Inflammatory macrophage treated with lipopolysaccharide for 4 hours (primary cell): Measurements from ENCODE around the gene KRTAP22-2.

ENCODE experiments used
- DNase-seq: peaks from one replicate; pipeline ENCODE4 v3.0.0-alpha.2; 2020

KRTAP22-2 gene

DNA sequence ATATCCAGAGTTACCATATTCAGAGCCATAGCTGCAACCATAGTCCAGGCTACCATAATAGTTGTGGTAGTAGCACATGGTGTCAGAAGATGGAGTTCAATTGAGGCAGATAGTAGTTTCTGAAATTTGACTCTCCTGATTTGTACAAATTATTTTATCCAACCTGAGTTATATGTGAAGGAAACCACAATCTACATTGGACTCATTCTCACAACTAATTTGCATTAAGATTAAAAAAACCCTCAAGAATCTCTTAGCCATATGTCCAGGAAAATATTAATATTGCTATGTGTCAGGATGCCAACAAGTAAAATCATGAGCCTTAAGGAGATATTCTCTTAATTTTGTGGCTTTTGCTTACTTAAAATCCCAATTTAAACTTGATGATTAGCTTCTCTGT, at the start of gene KRTAP22-2:
Gene KRTAP22-2, minus strand, starts transcription at position 101 of the 400 bp plus-strand sequence.
- DNase-seq: no peak

GRCh38 chr21:30638686-30639085, 48.5 kb upstream of the KRTAP22-2 start:
- no peak for DNase-seq

DNA sequence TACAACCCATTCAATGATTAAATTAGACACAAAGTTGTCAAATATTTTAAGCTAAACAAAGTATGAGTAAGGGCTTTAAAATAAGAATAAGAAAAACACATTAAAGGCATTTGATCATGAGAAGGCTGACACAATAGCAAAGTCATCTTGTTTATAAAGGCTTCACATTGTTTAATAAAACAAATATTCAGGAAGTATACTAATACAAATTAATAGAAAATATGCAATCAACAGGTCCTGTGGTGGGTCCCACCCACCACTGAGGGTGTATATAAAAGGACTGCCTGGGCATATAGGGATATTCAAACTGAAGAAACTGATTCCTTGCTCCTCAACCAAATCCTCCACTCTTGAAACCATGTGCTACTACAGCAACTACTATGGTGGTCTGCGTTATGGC, 44.7 kb upstream of the KRTAP22-2 start, which contains the start of gene KRTAP20-2:
Gene KRTAP20-2, plus strand, starts transcription at position 301 of the 400 bp plus-strand sequence. Its CDS starts 58 bp downstream, at position 359.
- DNase-seq: no peak

GRCh38 chr21:30629200-30629599, 39.0 kb upstream of the KRTAP22-2 start:
- no peak for DNase-seq

DNA sequence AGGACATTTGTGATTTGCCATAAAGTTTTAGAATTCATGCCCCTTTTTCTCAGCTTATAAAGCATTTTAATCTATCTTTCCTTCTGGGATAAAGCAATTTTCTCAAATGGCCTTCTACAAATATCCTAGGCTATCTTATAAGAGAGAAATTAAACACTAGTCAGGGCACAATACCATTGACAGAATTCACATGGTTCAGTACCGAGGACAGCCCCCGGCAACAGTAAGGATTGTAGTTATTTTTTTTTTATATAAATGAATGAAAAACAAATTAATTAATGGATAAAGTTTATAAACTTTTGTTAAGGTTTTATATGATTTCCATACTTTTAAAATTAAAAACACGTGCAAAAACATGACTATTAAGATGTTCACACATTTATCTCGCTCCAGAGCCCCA, 37.9 kb upstream of the KRTAP22-2 start:
- no peak for DNase-seq

- DNase-seq: no peak
Measured at GRCh38 chr21:30625449-30626165, 35.4 kb upstream of the KRTAP22-2 start.

DNA sequence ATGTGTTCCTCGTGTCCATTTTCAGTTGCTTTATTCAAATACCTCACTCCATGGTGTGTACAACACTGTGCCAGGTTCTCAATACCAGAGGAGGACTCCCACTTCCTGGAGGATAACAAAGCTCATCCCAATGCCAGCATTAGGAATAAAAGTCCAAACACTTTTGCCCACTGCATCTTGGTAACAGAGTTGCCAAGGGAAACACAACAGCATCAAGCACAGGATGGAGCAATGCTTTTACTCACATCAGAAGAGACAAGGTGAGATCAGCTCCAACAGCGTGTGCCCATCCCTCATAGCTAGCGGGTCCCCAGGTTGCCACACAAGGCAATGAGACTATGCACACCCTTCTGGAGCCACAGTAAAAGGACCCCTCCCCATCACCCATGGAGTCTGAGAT, 33.2 kb upstream of the KRTAP22-2 start:
- DNase-seq: no peak

DNA sequence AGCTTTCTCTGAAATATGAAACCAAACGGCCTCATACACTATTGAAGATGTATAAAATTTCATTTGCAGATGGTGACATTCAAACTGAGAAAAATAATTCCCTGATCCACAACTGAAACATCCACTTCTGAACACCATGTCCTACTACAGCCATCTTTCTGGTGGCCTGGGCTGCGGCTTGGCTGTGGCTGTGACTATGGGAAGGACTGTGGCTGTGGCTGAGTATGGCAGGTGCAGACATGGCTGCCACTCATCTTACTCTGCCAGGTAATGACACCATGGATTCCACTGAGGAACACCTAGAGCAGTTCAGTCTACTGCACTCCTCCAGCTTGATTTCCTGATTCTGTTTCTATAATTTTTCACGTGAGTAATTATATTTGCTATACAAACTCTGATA, 30.3 kb upstream of the KRTAP22-2 start, which contains the start of gene KRTAP20-4:
Gene KRTAP20-4, plus strand, starts transcription at position 106 of the 400 bp plus-strand sequence.
- DNase-seq: no peak

GRCh38 chr21:30620080-30620479, 29.9 kb upstream of the KRTAP22-2 start:
- peak; percentile 6 for DNase-seq

DNA sequence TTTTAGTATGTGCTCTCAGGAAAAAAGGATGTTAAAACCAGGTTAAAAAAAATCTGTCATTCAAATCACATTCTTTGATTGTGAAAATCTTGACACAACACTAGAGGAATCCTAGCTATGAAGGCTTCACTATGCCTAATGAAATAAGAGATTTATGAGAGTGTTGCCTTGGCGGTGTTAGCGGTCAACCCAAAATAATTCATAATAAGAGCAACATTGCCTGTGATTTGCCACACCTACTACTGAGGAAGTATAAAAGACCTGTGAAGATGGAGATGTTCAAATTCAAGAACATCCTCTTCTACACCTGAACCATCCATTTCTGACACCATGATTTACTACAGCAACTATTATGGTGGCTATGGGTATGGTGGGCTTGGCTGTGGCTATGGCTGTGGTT, 25.9 kb upstream of the KRTAP22-2 start, which contains the start of gene KRTAP20-1:
Gene KRTAP20-1, plus strand, starts transcription at position 301 of the 400 bp plus-strand sequence. Its CDS starts 30 bp downstream, at position 331.
- no peak for DNase-seq

DNA sequence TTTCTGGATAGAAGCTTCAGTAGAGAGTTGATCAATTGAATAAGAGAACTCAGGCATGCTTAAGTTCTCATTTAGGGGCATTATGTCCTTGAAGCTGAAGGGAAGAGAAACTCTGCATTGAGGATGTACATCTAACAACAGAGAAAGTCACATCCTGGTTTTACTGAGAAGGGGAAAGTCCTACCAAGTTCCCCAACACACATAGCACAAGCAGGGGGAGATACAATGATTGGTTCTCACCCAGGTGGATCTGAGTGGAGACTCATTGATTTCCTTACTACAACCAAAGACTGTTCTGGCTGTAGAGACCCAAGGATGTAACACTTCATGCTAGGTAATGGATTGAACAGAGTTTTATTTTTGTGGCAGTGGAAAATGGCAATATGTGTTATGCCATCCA, 25.0 kb upstream of the KRTAP22-2 start:
- DNase-seq: no peak

DNA sequence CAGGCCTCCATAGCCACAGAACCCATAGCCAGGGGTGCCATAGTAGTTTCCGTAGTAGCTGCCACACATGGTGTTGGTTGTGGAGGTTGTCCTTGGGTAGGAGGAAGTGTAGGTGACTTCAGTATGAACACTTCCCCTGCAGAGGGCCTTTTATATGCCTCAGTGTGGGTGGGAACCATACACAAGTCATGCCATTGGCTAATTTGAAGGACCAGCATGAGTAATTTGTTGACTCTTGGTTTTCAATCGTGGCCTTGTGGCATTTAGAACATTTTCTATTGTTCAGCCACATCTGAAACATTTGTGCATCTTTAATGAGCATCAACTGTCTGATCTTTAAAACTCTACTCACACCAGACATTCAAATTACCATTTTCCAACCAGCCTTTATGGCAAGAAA, 23.6 kb upstream of the KRTAP22-2 start, which contains the start of gene KRTAP6-1:
Gene KRTAP6-1, minus strand, starts transcription at position 95 of the 400 bp plus-strand sequence. Its CDS starts 26 bp downstream, at position 69.
- no peak for DNase-seq

GRCh38 chr21:30612132-30612531, 21.9 kb upstream of the KRTAP22-2 start:
- no peak for DNase-seq

- DNase-seq: no peak
Measured at GRCh38 chr21:30605968-30606367, 15.8 kb upstream of the KRTAP22-2 start.

DNA sequence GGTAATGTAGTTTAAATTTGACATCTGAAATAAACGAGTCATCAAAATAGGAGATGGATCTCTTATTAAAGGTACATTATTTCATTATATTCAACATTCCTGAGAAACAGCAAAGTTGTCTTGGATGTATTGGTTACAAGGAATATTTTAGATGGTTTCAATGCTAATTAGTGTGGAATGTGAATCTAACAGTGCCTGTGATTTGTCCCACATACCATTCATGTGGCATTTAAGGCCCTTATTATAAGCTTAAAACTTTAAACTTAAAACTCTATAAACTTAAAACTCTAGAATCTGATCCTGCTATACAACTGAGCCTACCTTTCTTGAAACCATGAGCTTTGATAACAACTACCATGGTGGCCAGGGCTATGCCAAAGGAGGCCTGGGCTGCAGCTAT, 10.6 kb upstream of the KRTAP22-2 start, which contains the start of gene KRTAP22-1:
Gene KRTAP22-1, plus strand, starts transcription at position 301 of the 400 bp plus-strand sequence.
- no peak for DNase-seq

DNA sequence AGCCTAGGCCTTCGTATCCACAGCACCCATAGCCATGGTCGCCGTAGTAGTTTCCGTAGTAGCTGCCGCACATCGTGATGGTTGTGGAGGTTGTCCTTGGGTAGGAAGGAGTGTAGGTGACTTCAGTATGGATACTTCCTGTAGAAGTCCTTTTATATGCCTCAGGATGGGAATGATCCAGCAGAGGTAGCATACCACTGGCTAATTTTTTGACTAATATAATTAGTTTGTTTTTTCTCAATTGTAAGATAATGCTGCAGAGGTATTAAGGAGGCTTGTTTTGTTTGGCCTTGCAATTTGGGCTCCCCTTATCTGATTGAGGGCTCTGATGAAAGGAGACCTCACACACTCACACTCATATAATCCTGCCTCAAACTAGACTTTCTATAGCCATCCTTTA, 8.6 kb upstream of the KRTAP22-2 start, which contains the start of gene KRTAP6-2:
Gene KRTAP6-2, minus strand, starts transcription at position 101 of the 400 bp plus-strand sequence. Its CDS starts 28 bp downstream, at position 73.
- DNase-seq: no peak

DNA sequence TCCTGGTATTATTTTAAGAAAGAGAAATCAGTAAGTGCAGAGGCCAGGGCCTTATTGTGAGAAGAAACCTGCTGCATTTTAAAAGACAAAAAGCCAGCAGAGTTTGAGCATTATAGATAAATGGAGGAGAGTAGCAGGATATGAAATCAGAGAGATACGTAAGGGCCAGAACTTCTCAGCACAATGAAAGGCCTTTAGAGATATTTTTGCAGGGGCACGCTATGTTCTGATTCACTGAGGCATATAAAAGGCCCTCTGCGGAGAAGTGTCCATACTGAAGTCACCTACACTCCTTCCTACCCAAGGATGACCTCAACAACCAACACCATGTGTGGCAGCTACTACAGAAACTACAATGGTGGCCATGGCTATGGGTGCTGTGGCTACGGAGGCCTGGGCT, 1.9 kb upstream of the KRTAP22-2 start, which contains the start of gene KRTAP6-3:
Gene KRTAP6-3, plus strand, starts transcription at position 301 of the 400 bp plus-strand sequence. Its CDS starts 6 bp downstream, at position 307.
- no peak for DNase-seq

- no peak for DNase-seq
Measured at GRCh38 chr21:30582870-30583269, 7.3 kb downstream of the KRTAP22-2 start.

DNA sequence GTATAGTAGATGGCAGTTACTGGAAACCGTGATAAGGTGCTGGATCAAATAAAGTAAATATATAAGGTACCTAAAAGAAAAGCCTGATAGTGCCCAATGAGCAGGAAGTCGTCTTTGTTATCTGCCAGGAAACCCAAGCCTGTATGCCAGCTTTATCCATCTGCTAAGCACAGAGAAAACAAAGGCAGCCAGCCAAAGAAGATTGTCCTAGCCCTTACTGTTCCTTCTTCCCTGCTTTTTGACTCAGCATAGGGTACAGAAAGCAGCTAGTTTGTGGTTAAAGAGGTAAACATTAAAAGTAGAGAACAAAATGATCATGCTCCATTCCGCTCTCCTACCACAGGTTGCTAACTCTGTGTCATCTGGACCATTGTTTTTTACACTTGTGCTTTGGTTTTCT, 10.1 kb downstream of the KRTAP22-2 start:
- no peak for DNase-seq

GRCh38 chr21:30579346-30579745, 10.9 kb downstream of the KRTAP22-2 start:
- no peak for DNase-seq

GRCh38 chr21:30577766-30578165, 12.4 kb downstream of the KRTAP22-2 start:
- no peak for DNase-seq

DNA sequence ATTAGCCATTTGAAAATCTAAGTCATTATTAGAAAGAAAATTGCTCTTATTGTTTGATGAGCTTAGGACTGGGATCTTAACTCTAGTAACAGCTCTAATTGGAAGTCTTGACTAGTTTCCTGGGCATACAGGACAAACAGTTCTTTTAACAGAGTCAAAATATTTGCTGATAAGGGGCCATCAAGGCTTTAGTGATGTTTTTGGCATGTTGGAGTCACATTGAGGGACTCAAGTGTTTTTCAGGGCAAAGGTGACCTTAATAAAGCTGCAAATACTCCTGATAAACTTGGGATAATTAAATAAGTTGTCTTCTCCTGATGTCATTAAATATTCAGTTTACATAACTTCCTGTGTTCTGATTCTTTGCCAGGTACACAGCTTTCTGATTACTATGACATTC, 22.6 kb downstream of the KRTAP22-2 start:
- no peak for DNase-seq

DNA sequence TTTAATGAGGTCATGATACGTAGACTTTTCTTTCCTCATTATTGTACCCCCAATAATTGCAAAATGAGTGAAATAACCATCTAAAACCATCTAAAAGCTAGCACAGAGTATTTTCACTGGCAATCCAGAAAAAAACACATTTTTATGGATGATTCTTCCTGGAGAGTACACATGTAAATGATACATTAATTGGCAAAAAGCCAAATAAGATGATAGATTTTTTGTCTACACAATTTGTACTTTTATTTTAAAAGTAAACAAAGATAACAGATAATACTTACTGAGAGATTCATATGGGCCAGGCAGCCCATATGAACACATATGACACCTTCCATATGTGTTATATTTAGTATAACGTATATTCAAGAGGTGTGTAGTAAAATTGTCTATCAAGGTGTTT, 26.6 kb downstream of the KRTAP22-2 start:
- no peak for DNase-seq

GRCh38 chr21:30563072-30563471, 27.1 kb downstream of the KRTAP22-2 start:
- no peak for DNase-seq
